Measurements from ENCODE around the gene CACNA1D.

DNA sequence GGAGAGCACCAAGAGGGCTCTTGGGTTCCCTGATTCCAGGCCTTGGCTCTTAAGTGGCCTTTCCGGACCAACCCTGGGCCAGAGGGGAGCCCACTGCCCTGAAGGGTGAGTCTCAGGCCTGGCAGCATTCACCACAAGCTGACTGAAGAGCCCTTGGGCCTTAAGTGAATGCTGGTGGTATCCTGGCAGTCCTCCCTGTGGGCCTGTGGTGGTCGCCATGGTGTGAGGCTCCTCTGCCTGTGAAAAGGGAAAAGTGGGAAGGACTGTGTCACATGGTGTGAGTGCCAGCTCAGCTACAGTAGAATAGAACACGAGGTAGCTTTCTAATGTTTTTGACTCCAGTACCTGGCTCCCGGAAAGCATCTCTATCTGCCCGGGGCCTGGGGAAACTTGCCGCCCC, 336.5 kb downstream of the CACNA1D start:
- TF ChIP-seq, protein P1, sequence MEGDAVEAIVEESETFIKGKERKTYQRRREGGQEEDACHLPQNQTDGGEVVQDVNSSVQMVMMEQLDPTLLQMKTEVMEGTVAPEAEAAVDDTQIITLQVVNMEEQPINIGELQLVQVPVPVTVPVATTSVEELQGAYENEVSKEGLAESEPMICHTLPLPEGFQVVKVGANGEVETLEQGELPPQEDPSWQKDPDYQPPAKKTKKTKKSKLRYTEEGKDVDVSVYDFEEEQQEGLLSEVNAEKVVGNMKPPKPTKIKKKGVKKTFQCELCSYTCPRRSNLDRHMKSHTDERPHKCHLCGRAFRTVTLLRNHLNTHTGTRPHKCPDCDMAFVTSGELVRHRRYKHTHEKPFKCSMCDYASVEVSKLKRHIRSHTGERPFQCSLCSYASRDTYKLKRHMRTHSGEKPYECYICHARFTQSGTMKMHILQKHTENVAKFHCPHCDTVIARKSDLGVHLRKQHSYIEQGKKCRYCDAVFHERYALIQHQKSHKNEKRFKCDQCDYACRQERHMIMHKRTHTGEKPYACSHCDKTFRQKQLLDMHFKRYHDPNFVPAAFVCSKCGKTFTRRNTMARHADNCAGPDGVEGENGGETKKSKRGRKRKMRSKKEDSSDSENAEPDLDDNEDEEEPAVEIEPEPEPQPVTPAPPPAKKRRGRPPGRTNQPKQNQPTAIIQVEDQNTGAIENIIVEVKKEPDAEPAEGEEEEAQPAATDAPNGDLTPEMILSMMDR (IDR thresholded peaks at IDR 0.05) = no peak
- TF ChIP-seq POLR2A (IDR thresholded peaks at IDR 0.05) = no peak
